Measurements from ENCODE around the gene NPM3. TPM values are rescaled to one million over a fixed set of nuclear protein-coding genes. Genes with fewer than 3 reads are reported as not detected.

The NPM3 gene
- total and polyA plus RNA-seq, 2 experiments from 2014 or later: 14.6 to 78.9 TPM

DNA sequence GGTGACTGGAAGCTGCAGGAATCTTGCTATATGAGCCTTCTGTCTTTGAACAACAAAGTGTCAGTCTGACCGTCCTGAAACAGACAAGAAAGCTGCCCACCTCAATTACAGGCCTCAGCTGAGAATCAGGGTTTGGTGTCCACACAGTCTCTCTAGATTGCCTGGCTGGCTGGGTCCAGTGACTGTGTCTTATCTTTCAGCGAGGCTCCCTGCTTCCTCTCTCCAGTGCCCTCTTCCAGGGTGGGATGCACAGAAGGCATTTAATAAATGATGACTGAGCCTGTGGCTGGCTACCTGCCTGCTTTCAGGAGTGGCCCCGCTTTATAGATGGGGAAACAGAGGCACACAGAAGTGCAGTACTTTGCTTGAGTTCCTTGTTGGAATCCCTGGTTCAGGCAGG is 34.8 kb downstream of the NPM3 start:
- Histone ChIP-seq H3K36me3 (no peaks in the 10 kb centered on the region), H3K4me3 (no peak overlapping the region), H3K9me3 (ENCODE audit: low read depth) (no peaks in the 10 kb centered on the region), H3K4me1 (ENCODE audit: low read depth) (peaks cover 26% of the 10 kb centered on the region), H3K27ac (peak overlapping the region; percentile 84), H3K27me3 (no peaks in the 10 kb centered on the region)
- TF ChIP-seq, protein P1, sequence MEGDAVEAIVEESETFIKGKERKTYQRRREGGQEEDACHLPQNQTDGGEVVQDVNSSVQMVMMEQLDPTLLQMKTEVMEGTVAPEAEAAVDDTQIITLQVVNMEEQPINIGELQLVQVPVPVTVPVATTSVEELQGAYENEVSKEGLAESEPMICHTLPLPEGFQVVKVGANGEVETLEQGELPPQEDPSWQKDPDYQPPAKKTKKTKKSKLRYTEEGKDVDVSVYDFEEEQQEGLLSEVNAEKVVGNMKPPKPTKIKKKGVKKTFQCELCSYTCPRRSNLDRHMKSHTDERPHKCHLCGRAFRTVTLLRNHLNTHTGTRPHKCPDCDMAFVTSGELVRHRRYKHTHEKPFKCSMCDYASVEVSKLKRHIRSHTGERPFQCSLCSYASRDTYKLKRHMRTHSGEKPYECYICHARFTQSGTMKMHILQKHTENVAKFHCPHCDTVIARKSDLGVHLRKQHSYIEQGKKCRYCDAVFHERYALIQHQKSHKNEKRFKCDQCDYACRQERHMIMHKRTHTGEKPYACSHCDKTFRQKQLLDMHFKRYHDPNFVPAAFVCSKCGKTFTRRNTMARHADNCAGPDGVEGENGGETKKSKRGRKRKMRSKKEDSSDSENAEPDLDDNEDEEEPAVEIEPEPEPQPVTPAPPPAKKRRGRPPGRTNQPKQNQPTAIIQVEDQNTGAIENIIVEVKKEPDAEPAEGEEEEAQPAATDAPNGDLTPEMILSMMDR (IDR thresholded peaks at IDR 0.05; ENCODE audit: low read depth, low read length): no peak
- DNase-seq (ENCODE audit: low read depth in 1 of 2, low spot score in 1 of 2): no peak

DNA sequence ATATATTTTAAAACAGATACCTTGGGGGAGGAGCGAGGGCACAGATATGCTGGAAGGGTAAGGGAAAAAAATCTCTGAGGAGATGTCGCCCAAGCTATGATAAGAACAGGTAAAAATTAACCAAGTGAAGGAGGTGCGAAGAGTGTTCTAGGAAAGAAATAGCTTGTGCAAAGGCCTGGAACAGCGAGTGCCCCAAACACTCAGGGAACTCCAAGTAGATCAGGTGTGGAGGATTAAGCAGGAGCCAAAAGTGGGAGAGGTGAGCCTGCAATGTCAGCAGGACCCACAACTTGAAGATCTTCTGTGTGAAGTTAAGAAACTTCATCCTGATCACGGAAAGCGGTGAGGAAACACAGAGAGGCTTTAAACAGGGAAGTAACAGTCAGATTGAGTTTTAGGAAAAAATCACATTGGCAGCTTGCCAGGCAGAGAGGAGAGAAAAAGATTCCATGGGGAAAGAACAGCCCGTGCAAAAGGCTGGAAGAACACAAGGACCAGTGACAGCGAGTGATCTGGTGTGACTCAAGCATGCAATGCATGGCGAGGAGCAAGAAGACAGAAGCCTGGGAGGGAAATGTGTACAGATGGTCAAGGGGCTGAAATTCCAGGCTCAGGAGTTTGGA is 38.1 kb downstream of the NPM3 start:
- Histone ChIP-seq H3K9me3 (ENCODE audit: low read depth) (no peaks in the 10 kb centered on the region), H3K4me1 (ENCODE audit: low read depth) (peaks cover 26% of the 10 kb centered on the region), H3K4me3 (no peak overlapping the region), H3K36me3 (no peaks in the 10 kb centered on the region), H3K27me3 (no peaks in the 10 kb centered on the region), H3K27ac (no peak overlapping the region)
- TF ChIP-seq, protein P1 (IDR thresholded peaks at IDR 0.05; ENCODE audit: low read depth, low read length): no peak
- peak in 1 of 2 donors; percentile 10 for DNase-seq (ENCODE audit: low read depth in 1 of 2, low spot score in 1 of 2)

DNA sequence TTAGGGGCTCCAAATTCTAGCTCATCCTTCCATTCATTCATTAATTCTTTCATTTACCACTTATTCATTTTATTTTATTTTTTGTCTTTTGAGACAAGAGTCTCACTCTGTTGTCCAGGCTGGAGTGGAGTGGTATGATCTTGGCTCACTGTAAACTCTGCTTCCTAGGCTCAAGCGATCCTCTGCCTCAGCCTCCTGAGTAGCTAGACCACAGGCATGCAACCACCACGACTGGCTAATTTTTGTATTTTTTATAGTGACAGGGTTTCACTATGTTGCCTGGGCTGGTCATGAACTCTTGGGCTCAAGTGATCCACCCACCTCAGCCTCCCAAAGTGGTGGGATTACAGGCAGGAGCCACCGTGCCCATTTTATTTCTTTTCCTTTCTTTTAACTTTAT is 39.0 kb downstream of the NPM3 start:
- Histone ChIP-seq H3K4me1 (ENCODE audit: low read depth) (peaks cover 18% of the 10 kb centered on the region), H3K36me3 (no peaks in the 10 kb centered on the region), H3K4me3 (no peak overlapping the region), H3K27me3 (no peaks in the 10 kb centered on the region), H3K9me3 (ENCODE audit: low read depth) (no peaks in the 10 kb centered on the region), H3K27ac (no peak overlapping the region)
- TF ChIP-seq, protein P1 (IDR thresholded peaks at IDR 0.05; ENCODE audit: low read depth, low read length): no peak
- no peak for DNase-seq (ENCODE audit: low read depth in 1 of 2, low spot score in 1 of 2)

DNA sequence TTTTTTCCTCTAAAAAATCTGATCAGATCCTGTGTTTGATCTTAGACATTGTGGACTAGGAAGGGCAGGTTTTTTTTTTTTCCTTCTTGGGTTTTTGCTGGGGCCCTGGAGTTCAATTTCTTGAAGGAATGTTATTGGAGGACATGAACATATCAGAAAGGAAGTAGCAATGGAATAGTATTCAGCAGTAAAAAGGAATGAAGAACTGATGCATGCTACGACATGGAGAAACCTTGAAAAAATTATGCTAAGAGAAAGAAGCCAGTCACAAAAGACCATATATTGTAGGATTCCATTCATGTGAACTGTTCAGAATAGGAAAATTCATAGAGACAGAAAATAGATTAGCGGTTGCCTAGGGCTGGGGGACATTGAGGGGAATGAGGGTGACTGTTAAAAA is 41.3 kb downstream of the NPM3 start:
- no peaks in the 10 kb centered on the region for H3K36me3 ChIP-seq
- no peaks in the 10 kb centered on the region for H3K9me3 ChIP-seq (ENCODE audit: low read depth)
- H3K27ac ChIP-seq: no peak overlapping the region
- TF ChIP-seq, protein P1 (IDR thresholded peaks at IDR 0.05; ENCODE audit: low read depth, low read length): no peak
- H3K4me3 ChIP-seq: no peak overlapping the region
- no peak for DNase-seq (ENCODE audit: low read depth in 1 of 2, low spot score in 1 of 2)
- H3K4me1 ChIP-seq (ENCODE audit: low read depth): peaks cover 4% of the 10 kb centered on the region
- no peaks in the 10 kb centered on the region for H3K27me3 ChIP-seq

DNA sequence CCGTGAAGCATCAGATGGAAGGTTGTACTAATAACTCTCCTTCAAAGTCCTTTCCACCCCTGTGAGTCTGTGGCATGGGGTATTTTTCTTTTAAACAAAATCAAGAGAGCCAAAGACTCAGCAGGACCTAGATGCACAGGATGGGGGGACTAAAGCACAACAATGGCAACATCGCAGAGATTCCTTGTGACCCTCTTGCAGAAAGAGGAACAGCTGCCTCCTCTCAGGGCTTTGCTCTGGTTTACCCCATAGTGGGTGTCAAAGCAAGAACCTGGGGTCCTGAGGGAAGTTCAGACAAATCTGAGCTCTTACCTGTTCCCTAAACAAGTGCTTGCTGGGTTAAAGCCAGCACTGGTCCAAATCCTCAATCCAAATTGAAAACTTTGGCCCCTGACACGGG is 46.6 kb downstream of the NPM3 start:
- Histone ChIP-seq H3K27me3 (no peaks in the 10 kb centered on the region), H3K36me3 (no peaks in the 10 kb centered on the region), H3K4me1 (ENCODE audit: low read depth) (no peaks in the 10 kb centered on the region), H3K4me3 (no peak overlapping the region), H3K27ac (no peak overlapping the region), H3K9me3 (ENCODE audit: low read depth) (no peaks in the 10 kb centered on the region)
- no peak for DNase-seq (ENCODE audit: low read depth in 1 of 2, low spot score in 1 of 2)
- TF ChIP-seq, protein P1 (IDR thresholded peaks at IDR 0.05; ENCODE audit: low read depth, low read length): no peak

Data from cardiac muscle cell (in vitro differentiated cells and primary cell).